Measurements from ENCODE around the gene INPP1.

Gene INPP1

DNA sequence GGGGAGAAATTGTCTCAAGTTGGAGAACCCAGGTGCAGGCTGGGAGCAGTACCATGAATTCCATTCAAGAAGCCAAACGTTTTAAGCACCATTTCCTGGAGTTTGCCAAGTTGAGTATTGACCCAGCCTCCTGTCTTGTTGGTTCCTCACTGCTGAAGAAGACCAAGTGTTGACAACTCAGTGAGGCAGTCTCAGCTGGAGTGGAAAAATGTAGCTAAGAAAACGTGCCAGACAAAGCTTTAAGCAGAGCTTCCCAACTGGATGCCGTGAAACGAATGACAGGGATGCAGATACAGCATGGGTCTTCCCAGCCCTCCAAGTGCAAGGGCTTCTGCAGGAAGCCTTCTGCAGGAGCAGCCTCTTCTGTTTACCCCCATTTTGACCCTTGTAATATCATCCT lies 778 bp upstream of the INPP1 start:
- DNase-seq (ENCODE audit: low read depth) = no peak
- TF ChIP-seq CTCF (IDR thresholded peaks at IDR 0.05; ENCODE audit: low read length, missing control alignments) = no peak
- H3K4me3 ChIP-seq (replicated peaks; ENCODE audit: low read depth, low read length) = no peak overlapping the region

GRCh38 chr2:190343089-190343535 lies 277 bp upstream of the INPP1 start:
- TF ChIP-seq CTCF (IDR thresholded peaks at IDR 0.05; ENCODE audit: low read length, missing control alignments) = no peak
- peak overlapping the region; percentile 67 for H3K4me3 ChIP-seq (replicated peaks; ENCODE audit: low read depth, low read length)
- no peak for DNase-seq (ENCODE audit: low read depth)

GRCh38 chr2:190344276-190344827 lies 963 bp downstream of the INPP1 start:
- TF ChIP-seq CTCF (IDR thresholded peaks at IDR 0.05; ENCODE audit: low read length, missing control alignments) = peak; percentile 16
- H3K4me3 ChIP-seq (replicated peaks; ENCODE audit: low read depth, low read length) = peak overlapping the region; percentile 67
- DNase-seq (ENCODE audit: low read depth) = no peak

DNA sequence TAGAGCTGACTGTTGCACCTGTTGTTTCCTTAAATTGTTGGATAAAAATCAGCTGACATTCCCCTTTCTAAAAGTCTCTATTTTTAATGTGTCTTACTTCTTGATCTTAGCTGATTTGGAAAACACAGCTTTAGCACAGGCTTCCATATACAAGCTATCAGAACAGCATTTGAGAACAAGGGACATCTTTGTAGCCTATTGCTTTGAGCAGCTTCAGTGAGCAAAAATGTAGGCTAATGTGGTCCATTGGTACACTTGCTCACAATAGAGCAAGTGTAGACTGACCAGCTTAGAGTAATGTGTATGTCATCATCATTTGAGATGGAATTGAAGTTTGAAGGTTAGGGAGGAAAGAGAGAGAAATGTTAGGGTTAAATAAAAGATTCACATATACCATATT lies 7.0 kb downstream of the INPP1 start:
- no peak overlapping the region for H3K4me3 ChIP-seq (replicated peaks; ENCODE audit: low read depth, low read length)
- no peak for TF ChIP-seq CTCF (IDR thresholded peaks at IDR 0.05; ENCODE audit: low read length, missing control alignments)
- no peak for DNase-seq (ENCODE audit: low read depth)

DNA sequence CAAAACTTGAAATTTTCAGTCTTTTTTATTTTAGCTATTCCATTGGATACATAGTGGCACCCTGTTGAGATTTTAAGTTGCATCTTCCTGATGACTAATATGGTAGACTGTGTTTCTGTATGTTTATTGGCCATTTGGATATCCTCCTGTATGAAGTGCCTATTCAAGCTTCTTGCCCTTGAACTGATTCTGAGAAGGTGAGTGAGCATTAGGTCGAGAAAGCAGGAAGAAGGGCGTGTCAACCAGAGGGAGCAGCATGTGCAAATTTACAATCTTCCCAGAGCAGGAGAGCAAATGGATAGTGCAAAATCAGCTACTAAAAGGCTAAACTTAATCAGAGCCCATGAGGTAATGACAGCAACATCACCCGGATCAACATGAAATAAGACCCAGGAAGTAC lies 8.6 kb downstream of the INPP1 start:
- no peak for DNase-seq (ENCODE audit: low read depth)
- no peak for TF ChIP-seq CTCF (IDR thresholded peaks at IDR 0.05; ENCODE audit: low read length, missing control alignments)
- H3K4me3 ChIP-seq (replicated peaks; ENCODE audit: low read depth, low read length) = no peak overlapping the region

- no peak overlapping the region for H3K4me3 ChIP-seq (replicated peaks; ENCODE audit: low read depth, low read length)
- no peak for DNase-seq (ENCODE audit: low read depth)
- TF ChIP-seq CTCF (IDR thresholded peaks at IDR 0.05; ENCODE audit: low read length, missing control alignments) = no peak
Observed at GRCh38 chr2:190352668-190353536, 9.5 kb downstream of the INPP1 start.

Data from fibroblast of pulmonary artery (primary cell).